NCI-H146 (cell line): ENCODE measurements around the gene CEP78.
A peak's percentile ranks its signal among the peaks of the same experiment; 100 is the strongest.
"Not testable (repeated sequence)": the region's sequence is repeated elsewhere in the genome, so short reads cannot be mapped to it uniquely, and the experiment has no call there.

ENCODE experiments used
- DNase-seq: peaks from one replicate; lab custom pipeline; 2025; lab: John Stamatoyannopoulos, UW

The CEP78 gene

GRCh38 chr9:78236551-78236910 is 656 bp downstream of the CEP78 start:
- DNase-seq: peak; percentile 67

- DNase-seq: no peak
These were observed 2.5 kb downstream of the CEP78 start for GRCh38 chr9:78238046-78239038.

GRCh38 chr9:78239506-78239905 is 3.6 kb downstream of the CEP78 start:
- peak; percentile 18 for DNase-seq

- DNase-seq: no peak
These were observed 6.2 kb downstream of the CEP78 start for GRCh38 chr9:78242041-78242440.

- no peak for DNase-seq
These were observed 7.3 kb downstream of the CEP78 start for GRCh38 chr9:78243130-78243529.

- no peak for DNase-seq
These were observed 9.5 kb downstream of the CEP78 start for GRCh38 chr9:78245401-78245800.

GRCh38 chr9:78248635-78249034 is 12.8 kb downstream of the CEP78 start:
- DNase-seq: no peak

- DNase-seq: no peak
These were observed 13.7 kb downstream of the CEP78 start for GRCh38 chr9:78249542-78249941.

GRCh38 chr9:78252616-78253015 is 16.7 kb downstream of the CEP78 start:
- DNase-seq: no peak

- DNase-seq: no peak
These were observed 17.4 kb downstream of the CEP78 start for GRCh38 chr9:78253285-78253684.

GRCh38 chr9:78261403-78262001 is 25.6 kb downstream of the CEP78 start:
- peak; percentile 1 for DNase-seq

GRCh38 chr9:78262655-78263054 is 26.8 kb downstream of the CEP78 start:
- DNase-seq: no peak

- no peak for DNase-seq
These were observed 32.0 kb downstream of the CEP78 start for GRCh38 chr9:78267889-78268288.

- no peak for DNase-seq
These were observed 33.9 kb downstream of the CEP78 start for GRCh38 chr9:78269784-78270183.

GRCh38 chr9:78272307-78272706 is 36.4 kb downstream of the CEP78 start:
- DNase-seq: no peak

- DNase-seq: no peak
These were observed 37.9 kb downstream of the CEP78 start for GRCh38 chr9:78273761-78274160.

GRCh38 chr9:78278177-78278777 is 42.4 kb downstream of the CEP78 start:
- DNase-seq: no peak

GRCh38 chr9:78278801-78279200 is 42.9 kb downstream of the CEP78 start:
- DNase-seq: no peak

GRCh38 chr9:78280982-78281668 is 45.2 kb downstream of the CEP78 start:
- no peak for DNase-seq

- DNase-seq: not testable (repeated sequence)
These were observed 48.3 kb downstream of the CEP78 start for GRCh38 chr9:78284181-78284580.

- no peak for DNase-seq
These were observed 50.2 kb downstream of the CEP78 start for GRCh38 chr9:78286125-78286524.

GRCh38 chr9:78286946-78287388 is 51.1 kb downstream of the CEP78 start:
- DNase-seq: no peak
